Ovary (tissue), 3 donors: Measurements from ENCODE around the gene POFUT1.

Experiments used
- CTCF ChIP-seq, 3 donors: fragments of 450-650 bp in 2 of 3; fragments of 200-600 bp in 1 of 3; IDR thresholded peaks; one replicate each; pipeline versions ENCODE4 v1.5.1 to v1.8.0; 2016 to 2022; ENCODE audit warnings: antibody characterized with exemption in 3 of 3, mild to moderate bottlenecking in 1 of 3
- EP300 ChIP-seq: sonication (generic); formaldehyde crosslinking; IDR thresholded peaks from one replicate; pipeline ENCODE4 v1.6.1; 2017; ENCODE audit warnings: antibody characterized with exemption
- POLR2A ChIP-seq: fragments of 450-650 bp; IDR thresholded peaks from one replicate; pipeline ENCODE4 v1.6.1; 2017; ENCODE audit warnings: antibody characterized with exemption, mild to moderate bottlenecking, moderate library complexity
- donor health status: DM: no; HTN: no; CAD: no.

DNA sequence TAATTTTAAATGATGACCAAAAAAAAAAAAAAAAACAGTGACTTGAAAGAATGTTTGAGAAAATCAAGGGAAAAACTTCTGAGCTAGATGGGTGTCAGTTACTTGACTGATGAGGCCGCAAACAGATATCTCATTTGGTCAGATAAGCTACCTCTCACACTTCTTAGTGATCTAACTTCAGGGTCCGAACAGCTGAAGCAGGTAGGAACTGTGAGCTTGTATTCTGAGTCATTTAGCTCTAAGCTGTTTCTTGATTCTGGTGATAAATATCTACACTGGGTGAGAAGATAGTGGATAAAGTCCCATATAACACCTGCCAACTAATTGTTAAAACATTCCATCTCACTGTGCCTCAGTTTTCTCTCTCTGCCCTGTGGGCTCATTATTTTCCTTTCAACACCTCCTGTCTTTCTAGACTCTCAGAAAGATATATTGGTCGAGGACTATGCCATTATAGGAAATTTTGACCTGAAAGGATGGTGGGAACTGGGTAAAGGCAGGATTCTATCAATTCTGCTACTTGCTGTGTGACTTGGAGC, 77.5 kb downstream of the POFUT1 start:
- TF ChIP-seq POLR2A, result no peak
- TF ChIP-seq CTCF (IDR thresholded peaks at IDR 0.05), result no peak
- no peak for TF ChIP-seq EP300
